Sigmoid colon (tissue), 7 donors: ENCODE measurements around the gene NVL. TPM values are rescaled to one million over a fixed set of nuclear protein-coding genes. Genes with fewer than 3 reads are reported as not detected.

Source experiments
- DNase-seq: peaks from one replicate; pipeline ENCODE4 v3.0.0-alpha.2; 2019
- H3K27ac ChIP-seq, 4 donors: fragments of 200-600 bp; sonication (generic); one replicate each; pipeline ENCODE4 v1.5.1; 2016 to 2019; ENCODE audit warnings: mild to moderate bottlenecking in 1 of 4
- H3K27me3 ChIP-seq, 3 donors: fragments of 200-600 bp; sonication (generic); one replicate each; pipeline ENCODE4 v1.5.1; 2019; ENCODE audit warnings: mild to moderate bottlenecking in 1 of 3
- H3K36me3 ChIP-seq, 4 donors: fragments of 200-600 bp; sonication (generic); one replicate each; pipeline ENCODE4 v1.5.1; 2016 to 2019
- H3K4me1 ChIP-seq, 4 donors: fragments of 200-600 bp; sonication (generic); one replicate each; pipeline ENCODE4 v1.5.1; 2017 to 2019
- H3K4me3 ChIP-seq, 4 donors: fragments of 200-600 bp; sonication (generic); one replicate each; pipeline ENCODE4 v1.5.1; 2017 to 2019; ENCODE audit warnings: mild to moderate bottlenecking in 2 of 4, moderate library complexity in 1 of 4
- H3K9me3 ChIP-seq, 4 donors: fragments of 200-600 bp in 3 of 4; sonication (generic) in 3 of 4; one replicate each; pipeline versions ENCODE4 v1.5.1 to v1.6.1; 2013 to 2019
- EP300 ChIP-seq, 4 donors: sonication (generic); formaldehyde crosslinking; IDR thresholded peaks; one replicate each; pipeline ENCODE4 v1.6.1; 2017; ENCODE audit warnings: antibody characterized with exemption in 4 of 4
- POLR2A ChIP-seq, 2 donors: fragments of 450-650 bp; IDR thresholded peaks; one replicate each; pipeline ENCODE4 v1.6.1; 2016; ENCODE audit warnings: antibody characterized with exemption in 2 of 2, mild to moderate bottlenecking in 2 of 2, moderate library complexity in 2 of 2
- POLR2AphosphoS5 ChIP-seq, 4 donors: sonication (generic); formaldehyde crosslinking; IDR thresholded peaks; one replicate each; pipeline ENCODE4 v1.6.1; 2017; ENCODE audit warnings: antibody characterized with exemption in 4 of 4
- WGBS, 2 donors: extraction: QIAGEN DNeasy Blood & Tissue Kit; methylation state at CpG; one replicate each; pipeline ENCODE4 v1.1.7; 2013; 5-methylcytosine and 5-hydroxymethylcytosine counted together
- intact Hi-C: fragments of 100-400 bp; cut with DNase I; formaldehyde crosslinking; loops from one replicate; pipeline ENCODE4 v1.15.1; 2023
- polyA plus RNA-seq, 3 donors: library from polyadenylated mRNA; stranded (reverse); fragments of 200-250 nt; gene quantifications; one replicate each; pipeline ENCODE4 v1.2.3, GENCODE V29; 2013
- total RNA-seq, 4 donors: library from RNA; depleted of rRNA; stranded (reverse); fragments of >200 nt; gene quantifications; one replicate each; pipeline ENCODE4 v1.1.0, GENCODE V29; 2016
- TF ChIP-seq, protein P1 (sequence below), 4 experiments: fragments of 450-650 bp in 3 of 4; fragments of 200-600 bp in 1 of 4; IDR thresholded peaks; one replicate each; pipeline ENCODE4 v1.5.1; 2016 to 2019; ENCODE audit warnings: antibody characterized with exemption in 4 of 4, mild to moderate bottlenecking in 3 of 4, moderate library complexity in 2 of 4
- donor health status: healthy with polysubstance abuse.
- donor health status: Bipolar disorder and iron deficiency.
- donor health status: healthy.

NVL gene
- total and polyA plus RNA-seq, 7 donors: 21.4 to 32.4 (median 25.0) TPM

DNA sequence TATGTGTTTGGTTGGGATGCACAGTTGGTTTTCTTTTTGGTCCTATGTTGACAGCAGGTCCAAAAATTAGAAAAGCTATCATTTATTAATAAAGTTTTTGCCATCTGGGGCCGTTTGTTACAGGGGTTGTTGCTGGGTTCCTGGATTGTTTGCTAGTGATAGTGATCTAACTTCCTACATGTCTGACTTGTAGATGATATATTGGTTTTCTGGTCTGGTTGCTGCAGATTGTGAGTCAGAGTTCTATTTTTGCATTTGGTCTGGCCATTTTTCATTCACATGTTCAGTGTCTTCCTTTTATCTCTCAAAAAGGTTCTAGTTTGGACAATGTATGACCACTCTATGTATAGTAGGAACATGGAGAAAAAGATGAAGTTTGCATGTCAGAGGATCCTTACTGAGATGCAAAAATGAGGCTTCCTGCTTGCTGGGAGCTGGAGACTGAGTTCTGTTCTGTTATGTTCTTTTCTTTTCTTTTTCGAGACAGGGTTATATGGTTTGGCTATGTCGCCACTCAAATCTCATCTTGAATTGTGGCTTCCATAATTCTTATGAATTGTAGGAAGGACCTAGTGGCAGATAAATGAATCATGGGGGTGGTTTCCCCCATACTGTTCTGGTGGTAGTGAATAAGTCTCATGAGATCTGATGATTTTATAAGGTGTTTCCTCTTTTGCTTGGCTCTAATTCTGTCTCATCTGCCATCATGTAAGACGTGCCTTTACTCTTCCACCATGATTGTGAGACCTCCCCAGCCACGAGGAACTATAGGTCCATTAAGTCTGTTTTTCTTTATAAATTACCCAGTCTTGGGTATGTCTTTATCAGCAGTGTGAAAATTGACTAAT is 4.2 kb upstream of the NVL start:
- TF ChIP-seq, protein P1, sequence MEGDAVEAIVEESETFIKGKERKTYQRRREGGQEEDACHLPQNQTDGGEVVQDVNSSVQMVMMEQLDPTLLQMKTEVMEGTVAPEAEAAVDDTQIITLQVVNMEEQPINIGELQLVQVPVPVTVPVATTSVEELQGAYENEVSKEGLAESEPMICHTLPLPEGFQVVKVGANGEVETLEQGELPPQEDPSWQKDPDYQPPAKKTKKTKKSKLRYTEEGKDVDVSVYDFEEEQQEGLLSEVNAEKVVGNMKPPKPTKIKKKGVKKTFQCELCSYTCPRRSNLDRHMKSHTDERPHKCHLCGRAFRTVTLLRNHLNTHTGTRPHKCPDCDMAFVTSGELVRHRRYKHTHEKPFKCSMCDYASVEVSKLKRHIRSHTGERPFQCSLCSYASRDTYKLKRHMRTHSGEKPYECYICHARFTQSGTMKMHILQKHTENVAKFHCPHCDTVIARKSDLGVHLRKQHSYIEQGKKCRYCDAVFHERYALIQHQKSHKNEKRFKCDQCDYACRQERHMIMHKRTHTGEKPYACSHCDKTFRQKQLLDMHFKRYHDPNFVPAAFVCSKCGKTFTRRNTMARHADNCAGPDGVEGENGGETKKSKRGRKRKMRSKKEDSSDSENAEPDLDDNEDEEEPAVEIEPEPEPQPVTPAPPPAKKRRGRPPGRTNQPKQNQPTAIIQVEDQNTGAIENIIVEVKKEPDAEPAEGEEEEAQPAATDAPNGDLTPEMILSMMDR (IDR thresholded peaks at IDR 0.05): no peak
- no peak for TF ChIP-seq POLR2A (IDR thresholded peaks at IDR 0.05)
- TF ChIP-seq POLR2AphosphoS5 (IDR thresholded peaks at IDR 0.05): no peak
- no peak for TF ChIP-seq EP300 (IDR thresholded peaks at IDR 0.05)
- Histone ChIP-seq H3K36me3 (no peaks in the 10 kb centered on the region), H3K27ac (no peak overlapping the region), H3K27me3 (no peaks in the 10 kb centered on the region), H3K9me3 (no peaks in the 10 kb centered on the region), H3K4me1 (peaks cover 0 to 13% (median 10%) of the 10 kb centered on the region in 4 donors), H3K4me3 (no peak overlapping the region)
- WGBS, 2 donors: 43 to 54% methylated on average over 5 of the region's 5 CpGs
- intact Hi-C loops: loop anchor here (1.0 to 5.0 kb wide), 2 partner anchors 152 to 218 kb away; partner anchors contain the start of gene DEGS1
- DNase-seq: no peak

DNA sequence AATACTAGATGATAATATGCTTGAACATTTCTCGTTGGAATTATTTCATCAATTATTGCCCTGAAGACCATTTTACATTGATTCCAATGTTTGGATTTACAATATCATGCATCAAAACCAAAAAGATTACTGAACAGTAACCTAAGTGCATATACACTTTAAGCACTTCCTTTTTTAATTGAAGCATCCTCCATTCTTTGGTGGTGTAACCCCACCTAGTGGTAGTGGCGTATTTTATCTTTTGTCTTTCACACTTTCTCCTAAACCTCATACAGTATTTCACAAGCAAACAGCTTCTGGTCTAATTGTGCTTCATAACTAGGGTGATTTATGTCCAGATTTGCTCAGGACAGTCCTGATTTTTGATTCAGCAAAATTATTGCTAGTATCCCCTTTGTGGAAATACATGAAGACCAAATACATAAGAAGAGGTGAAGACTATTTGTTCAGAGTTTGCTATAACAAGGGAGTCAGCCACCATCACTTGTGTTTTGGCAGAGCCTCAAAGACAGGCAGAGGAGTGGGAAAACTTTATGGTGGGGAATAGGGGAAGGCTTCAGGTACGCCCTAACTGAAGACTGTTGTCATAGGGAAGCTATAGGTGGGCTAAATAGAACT is 3.4 kb upstream of the NVL start:
- Histone ChIP-seq H3K27me3 (no peaks in the 10 kb centered on the region), H3K36me3 (no peaks in the 10 kb centered on the region), H3K4me3 (no peak overlapping the region), H3K4me1 (peaks cover 0 to 21% (median 18%) of the 10 kb centered on the region in 4 donors), H3K9me3 (no peaks in the 10 kb centered on the region), H3K27ac (no peak overlapping the region)
- DNase-seq: no peak
- WGBS, 2 donors: 8 to 18% methylated on average over 3 of the region's 3 CpGs
- intact Hi-C loops: loop anchor here (1.0 to 5.0 kb wide), 2 partner anchors 151 to 217 kb away; partner anchors contain the start of gene DEGS1
- TF ChIP-seq POLR2A (IDR thresholded peaks at IDR 0.05): no peak
- TF ChIP-seq EP300 (IDR thresholded peaks at IDR 0.05): no peak
- TF ChIP-seq POLR2AphosphoS5 (IDR thresholded peaks at IDR 0.05): no peak
- TF ChIP-seq, protein P1 (IDR thresholded peaks at IDR 0.05): peak; percentile 53 to 62 (median 59)

DNA sequence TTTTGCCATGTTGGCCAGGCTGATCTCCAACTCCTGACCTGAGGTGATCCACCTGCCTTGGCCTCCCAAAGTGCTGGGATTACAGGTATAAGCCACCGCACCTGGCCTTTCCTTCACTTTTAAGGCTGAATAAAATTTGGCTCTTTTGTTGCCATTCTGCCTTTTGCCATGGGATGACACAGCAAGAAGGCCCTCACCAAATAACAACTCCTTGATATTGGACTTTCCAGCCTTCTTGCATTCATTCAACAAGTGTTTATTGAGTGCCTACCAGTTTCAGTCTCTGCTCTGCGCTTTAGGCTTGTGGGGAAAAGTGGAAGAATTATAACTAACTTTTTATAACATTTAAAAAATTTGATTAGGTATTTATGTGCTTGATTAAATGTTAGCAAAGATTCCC is 1.9 kb upstream of the NVL start:
- TF ChIP-seq POLR2AphosphoS5 (IDR thresholded peaks at IDR 0.05) (no peak), EP300 (IDR thresholded peaks at IDR 0.05) (no peak), POLR2A (IDR thresholded peaks at IDR 0.05) (no peak)
- TF ChIP-seq, protein P1 (IDR thresholded peaks at IDR 0.05): no peak
- no peak for DNase-seq
- Histone ChIP-seq H3K9me3 (no peaks in the 10 kb centered on the region), H3K27me3 (no peaks in the 10 kb centered on the region), H3K36me3 (peaks cover 0 to 3% (median 0%) of the 10 kb centered on the region in 4 donors), H3K4me1 (peaks cover 0 to 30% (median 19%) of the 10 kb centered on the region in 4 donors), H3K27ac (no peak overlapping the region), H3K4me3 (no peak overlapping the region)
- intact Hi-C loops: loop anchor here (2.0 to 5.0 kb wide), 2 partner anchors 25 to 150 kb away; partner anchors contain the start of genes CNIH4 and DEGS1
- WGBS, 2 donors: 98 to 100% methylated on average over 2 of the region's 2 CpGs

DNA sequence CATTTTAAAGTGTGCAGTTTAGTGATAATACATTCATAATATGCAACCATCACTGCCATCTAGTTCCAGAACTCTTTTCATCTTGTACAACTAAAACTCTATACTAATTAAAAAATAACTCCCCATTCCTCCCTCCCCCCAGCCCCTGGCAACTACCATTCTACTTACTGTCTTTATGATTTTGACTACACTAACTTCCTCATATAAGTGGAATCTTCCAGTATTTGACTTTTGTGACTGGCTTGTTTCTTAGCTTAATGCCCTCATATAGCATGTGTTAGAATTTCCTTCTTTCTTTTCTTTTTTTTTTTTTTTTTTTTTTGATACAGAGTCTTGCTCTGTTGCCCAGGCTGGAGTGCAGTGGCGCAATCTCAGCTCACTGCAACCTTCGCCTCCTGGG is 1.4 kb upstream of the NVL start:
- intact Hi-C loops: loop anchor here (2.0 to 5.0 kb wide), 2 partner anchors 25 to 149 kb away; partner anchors contain the start of genes CNIH4 and DEGS1
- no peak for DNase-seq

More for the DNA sequence above, 1.4 kb upstream of the NVL start:
- WGBS, 2 donors: 96 to 100% methylated on average over 2 of the region's 2 CpGs
- peaks cover 0 to 3% (median 0%) of the 10 kb centered on the region in 4 donors for H3K36me3 ChIP-seq
- TF ChIP-seq POLR2AphosphoS5 (IDR thresholded peaks at IDR 0.05): no peak
- no peak for TF ChIP-seq EP300 (IDR thresholded peaks at IDR 0.05)
- TF ChIP-seq, protein P1 (IDR thresholded peaks at IDR 0.05): no peak
- H3K27ac ChIP-seq: peak overlapping the region in 3 of 4 donors; percentile 79 to 92 (median 85)
- peaks cover 0 to 30% (median 19%) of the 10 kb centered on the region in 4 donors for H3K4me1 ChIP-seq
- no peaks in the 10 kb centered on the region for H3K27me3 ChIP-seq
- H3K4me3 ChIP-seq: no peak overlapping the region
- no peaks in the 10 kb centered on the region for H3K9me3 ChIP-seq
